Measurements from ENCODE around the gene EFEMP1. TPM values are rescaled to one million over a fixed set of nuclear protein-coding genes. Genes with fewer than 3 reads are reported as not detected.

The EFEMP1 gene
- total RNA-seq, 4 donors from 2014 or later = 379 to 821 (median 437) TPM

- WGBS, 2 donors = 60 to 78% methylated on average over 3 of the region's 3 CpGs
- intact Hi-C loops (cut with DNase I) = no loop called here
- no peak for TF ChIP-seq POLR2A (IDR thresholded peaks at IDR 0.05)
- no peak for TF ChIP-seq CTCF (IDR thresholded peaks at IDR 0.05)
Measured at GRCh38 chr2:55936351-55936750, 12.8 kb upstream of the EFEMP1 start.

GRCh38 chr2:55934337-55934736 lies 10.8 kb upstream of the EFEMP1 start:
- no peaks in the 10 kb centered on the region for H3K9me3 ChIP-seq
- WGBS, 2 donors = 70 to 90% methylated on average over 2 of the region's 2 CpGs
- intact Hi-C loops (cut with DNase I) = no loop called here
- H3K36me3 ChIP-seq = no peaks in the 10 kb centered on the region
- no peaks in the 10 kb centered on the region for H3K4me1 ChIP-seq
- TF ChIP-seq CTCF (IDR thresholded peaks at IDR 0.05) = no peak
- no peak for TF ChIP-seq POLR2A (IDR thresholded peaks at IDR 0.05)
- no peak for DNase-seq
- H3K27me3 ChIP-seq = no peaks in the 10 kb centered on the region
- H3K4me3 ChIP-seq (replicated peaks in 1 of 3) = no peak overlapping the region
- no peak overlapping the region for H3K27ac ChIP-seq

More at GRCh38 chr2:55936351-55936750, 12.8 kb upstream of the EFEMP1 start:
- no peak overlapping the region for H3K4me3 ChIP-seq (replicated peaks in 1 of 3)
- DNase-seq = no peak
- no peaks in the 10 kb centered on the region for H3K36me3 ChIP-seq
- H3K9me3 ChIP-seq = no peaks in the 10 kb centered on the region
- H3K27me3 ChIP-seq = no peaks in the 10 kb centered on the region
- no peaks in the 10 kb centered on the region for H3K4me1 ChIP-seq
- no peak overlapping the region for H3K27ac ChIP-seq

- H3K4me1 ChIP-seq = no peaks in the 10 kb centered on the region
- intact Hi-C loops (cut with DNase I) = no loop called here
- no peak for TF ChIP-seq POLR2A (IDR thresholded peaks at IDR 0.05)
- TF ChIP-seq CTCF (IDR thresholded peaks at IDR 0.05) = no peak
- no peak overlapping the region for H3K27ac ChIP-seq
- WGBS, 2 donors = 82 to 86% methylated on average over 3 of the region's 3 CpGs
- H3K27me3 ChIP-seq = no peaks in the 10 kb centered on the region
- no peaks in the 10 kb centered on the region for H3K36me3 ChIP-seq
- no peak overlapping the region for H3K4me3 ChIP-seq (replicated peaks in 1 of 3)
- no peak for DNase-seq
- no peaks in the 10 kb centered on the region for H3K9me3 ChIP-seq
Measured at GRCh38 chr2:55932843-55933242, 9.3 kb upstream of the EFEMP1 start.

GRCh38 chr2:55931281-55931680 lies 7.7 kb upstream of the EFEMP1 start:
- WGBS, 2 donors = 57 to 60% methylated on average over 3 of the region's 3 CpGs
- intact Hi-C loops (cut with DNase I) = no loop called here

GRCh38 chr2:55929476-55929875 lies 5.9 kb upstream of the EFEMP1 start:
- DNase-seq = no peak
- Histone ChIP-seq H3K36me3 (no peaks in the 10 kb centered on the region), H3K27me3 (no peaks in the 10 kb centered on the region), H3K4me1 (no peaks in the 10 kb centered on the region), H3K4me3 (replicated peaks in 1 of 3) (no peak overlapping the region), H3K9me3 (no peaks in the 10 kb centered on the region), H3K27ac (no peak overlapping the region)
- 89 to 96% methylated on average over 3 of the region's 3 CpGs for WGBS, 2 donors
- intact Hi-C loops (cut with DNase I) = no loop called here
- TF ChIP-seq POLR2A (IDR thresholded peaks at IDR 0.05) (no peak), CTCF (IDR thresholded peaks at IDR 0.05) (no peak)

More at GRCh38 chr2:55931281-55931680, 7.7 kb upstream of the EFEMP1 start:
- no peak for DNase-seq
- no peaks in the 10 kb centered on the region for H3K4me1 ChIP-seq
- no peak overlapping the region for H3K4me3 ChIP-seq (replicated peaks in 1 of 3)
- H3K27ac ChIP-seq = no peak overlapping the region
- H3K27me3 ChIP-seq = no peaks in the 10 kb centered on the region
- no peak for TF ChIP-seq POLR2A (IDR thresholded peaks at IDR 0.05)
- no peak for TF ChIP-seq CTCF (IDR thresholded peaks at IDR 0.05)
- no peaks in the 10 kb centered on the region for H3K9me3 ChIP-seq
- H3K36me3 ChIP-seq = no peaks in the 10 kb centered on the region

Data from thyroid gland (tissue), 4 donors.